H1 (cell line): ENCODE measurements around the gene CRIP1.

Experiments
- ASH2L ChIP-seq: fragments of 200-600, 300-600 bp; sonication (generic); IDR thresholded peaks from one replicate; pipeline ENCODE4 v1.7.1; 2017; ENCODE audit warnings: low read length
- CEBPB ChIP-seq: IDR thresholded peaks from 2 replicates; pipeline ENCODE4 v1.6.1; 2012; ENCODE audit warnings: low read depth, low read length
- CREB1 ChIP-seq: IDR thresholded peaks from 2 replicates; pipeline ENCODE4 v1.6.1; 2012; ENCODE audit warnings: inconsistent platforms
- CTCF ChIP-seq, 3 experiments: IDR thresholded peaks; 1 replicate in 2 of 3; 2 replicates in 1 of 3; pipeline versions ENCODE4 v1.5.1 to v1.6.1; 2011; ENCODE audit warnings: low read length in 3 of 3, mild to moderate bottlenecking in 3 of 3, inconsistent platforms in 2 of 3, low read depth in 1 of 3, moderate library complexity in 1 of 3; ENCODE audit not compliant: insufficient read depth in 1 of 3; ENCODE audit errors: control extremely low read depth in 1 of 3
- POLR2A ChIP-seq, 2 experiments: IDR thresholded peaks; 1 replicate in 1 of 2; 2 replicates in 1 of 2; pipeline ENCODE4 v1.6.1; 2011; ENCODE audit warnings: low read depth in 2 of 2, low read length in 2 of 2, mild to moderate bottlenecking in 2 of 2; ENCODE audit errors: control extremely low read depth in 1 of 2
- TAF1 ChIP-seq: IDR thresholded peaks from 2 replicates; pipeline ENCODE4 v1.6.1; 2011; ENCODE audit warnings: mild to moderate bottlenecking, low read depth, low read length
- YY1 ChIP-seq: IDR thresholded peaks from 2 replicates; pipeline ENCODE4 v1.6.1; 2011; ENCODE audit warnings: low read depth, mild to moderate bottlenecking, low read length
- ZNF274 ChIP-seq: IDR thresholded peaks from 2 replicates; pipeline ENCODE4 v1.7.0; 2012; ENCODE audit warnings: low read length, borderline replicate concordance; ENCODE audit errors: extremely low read depth

- TF ChIP-seq CTCF (IDR thresholded peaks at IDR 0.05; ENCODE audit: control extremely low read depth in 1 of 3, insufficient read depth in 1 of 3, low read depth in 1 of 3, low read length in 3 of 3) (no peak), YY1 (no peak), POLR2A (IDR thresholded peaks at IDR 0.05; ENCODE audit: control extremely low read depth in 1 of 2, low read depth in 2 of 2, low read length in 2 of 2) (no peak), CEBPB (no peak), ASH2L (no peak), TAF1 (no peak), CREB1 (no peak), ZNF274 (no peak)
Measured at GRCh38 chr14:105484997-105485393, 1.7 kb upstream of the CRIP1 start.
